ENCODE measurements around the gene KCNAB1.

DNA sequence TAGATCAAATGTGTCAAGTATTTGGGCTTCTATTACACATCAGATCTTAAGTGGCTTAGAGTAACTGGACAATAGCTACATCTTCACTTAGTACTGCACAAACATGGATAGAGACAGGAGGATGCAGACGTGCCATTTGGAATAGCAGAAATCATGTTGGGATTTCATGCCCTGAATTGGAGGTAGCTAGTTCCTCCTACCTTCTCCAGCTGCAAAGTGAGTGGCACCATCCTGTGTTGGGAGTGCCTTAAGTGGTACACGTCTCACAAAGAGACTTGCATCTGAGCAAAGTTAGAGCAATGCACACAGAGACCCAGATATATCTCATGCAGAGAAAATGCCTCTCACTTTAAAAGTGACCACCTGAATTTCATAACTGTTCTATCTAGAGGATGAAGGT is 298.1 kb downstream of the KCNAB1 start:
- TF ChIP-seq, protein P1, sequence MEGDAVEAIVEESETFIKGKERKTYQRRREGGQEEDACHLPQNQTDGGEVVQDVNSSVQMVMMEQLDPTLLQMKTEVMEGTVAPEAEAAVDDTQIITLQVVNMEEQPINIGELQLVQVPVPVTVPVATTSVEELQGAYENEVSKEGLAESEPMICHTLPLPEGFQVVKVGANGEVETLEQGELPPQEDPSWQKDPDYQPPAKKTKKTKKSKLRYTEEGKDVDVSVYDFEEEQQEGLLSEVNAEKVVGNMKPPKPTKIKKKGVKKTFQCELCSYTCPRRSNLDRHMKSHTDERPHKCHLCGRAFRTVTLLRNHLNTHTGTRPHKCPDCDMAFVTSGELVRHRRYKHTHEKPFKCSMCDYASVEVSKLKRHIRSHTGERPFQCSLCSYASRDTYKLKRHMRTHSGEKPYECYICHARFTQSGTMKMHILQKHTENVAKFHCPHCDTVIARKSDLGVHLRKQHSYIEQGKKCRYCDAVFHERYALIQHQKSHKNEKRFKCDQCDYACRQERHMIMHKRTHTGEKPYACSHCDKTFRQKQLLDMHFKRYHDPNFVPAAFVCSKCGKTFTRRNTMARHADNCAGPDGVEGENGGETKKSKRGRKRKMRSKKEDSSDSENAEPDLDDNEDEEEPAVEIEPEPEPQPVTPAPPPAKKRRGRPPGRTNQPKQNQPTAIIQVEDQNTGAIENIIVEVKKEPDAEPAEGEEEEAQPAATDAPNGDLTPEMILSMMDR (conservative IDR thresholded peaks at IDR 0.05 in 1 of 2, IDR thresholded peaks at IDR 0.05 in 1 of 2; ENCODE audit: extremely low read depth in 1 of 2, insufficient read depth in 1 of 2, low read depth in 1 of 2, low read length in 2 of 2) = no peak
- no peak for TF ChIP-seq EZH2 (IDR thresholded peaks at IDR 0.05; ENCODE audit: borderline replicate concordance, low read length)
